Neural progenitor cell (in vitro differentiated cells): Measurements from ENCODE around the gene PAX5.

Experiments
- EZH2 ChIP-seq: fragments of 200-600 bp; sonication (generic); IDR thresholded peaks from 2 replicates; pipeline ENCODE4 v1.6.1; 2017; ENCODE audit warnings: antibody characterized with exemption, mild to moderate bottlenecking, moderate library complexity
- TF ChIP-seq, protein P1 (sequence below): fragments of 200-600 bp; sonication (generic); IDR thresholded peaks from 2 replicates; pipeline ENCODE4 v1.5.1; 2017; ENCODE audit warnings: antibody characterized with exemption, mild to moderate bottlenecking

DNA sequence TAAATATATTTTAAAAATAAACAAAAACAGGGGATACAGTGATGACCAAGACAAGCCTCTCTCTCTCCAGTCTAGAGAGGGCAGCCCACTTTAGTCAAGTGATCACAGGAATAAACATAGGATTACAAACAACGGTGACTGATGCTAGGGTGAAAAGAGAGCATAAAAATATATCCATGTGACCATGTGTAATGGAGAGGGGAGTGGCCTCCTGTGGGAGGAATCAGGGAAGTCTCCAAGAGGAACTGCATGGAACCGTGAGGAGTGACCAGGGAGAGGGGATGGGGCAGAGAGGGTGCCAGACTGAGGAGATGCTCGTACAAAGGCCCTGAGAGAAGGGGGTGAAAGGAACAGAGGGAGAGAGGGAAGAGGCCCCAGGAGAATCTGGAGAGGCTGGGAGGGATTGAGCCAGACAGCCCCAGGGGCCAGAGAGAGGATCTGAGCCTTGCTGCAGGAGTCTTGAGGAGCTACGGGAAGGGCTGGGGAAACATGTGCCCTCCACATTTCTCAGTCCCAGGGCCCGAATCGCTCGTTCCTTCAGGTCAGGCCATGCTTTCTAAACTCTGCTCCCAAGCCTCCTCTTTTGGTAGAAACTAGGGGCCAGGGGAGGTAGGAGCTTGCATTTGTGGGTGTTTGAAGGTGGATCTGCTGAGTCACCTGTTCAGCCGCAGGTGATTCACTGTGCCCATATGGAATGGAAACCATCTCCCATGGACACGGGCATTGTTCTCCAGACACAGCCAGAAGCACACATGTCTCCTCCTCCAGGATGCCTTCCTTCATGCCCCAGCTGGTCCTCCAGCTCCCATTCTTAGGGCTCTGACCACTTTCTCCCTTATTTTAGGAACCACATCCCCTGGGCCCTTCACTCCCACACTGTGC, 63.8 kb downstream of the PAX5 start:
- TF ChIP-seq, protein P1, sequence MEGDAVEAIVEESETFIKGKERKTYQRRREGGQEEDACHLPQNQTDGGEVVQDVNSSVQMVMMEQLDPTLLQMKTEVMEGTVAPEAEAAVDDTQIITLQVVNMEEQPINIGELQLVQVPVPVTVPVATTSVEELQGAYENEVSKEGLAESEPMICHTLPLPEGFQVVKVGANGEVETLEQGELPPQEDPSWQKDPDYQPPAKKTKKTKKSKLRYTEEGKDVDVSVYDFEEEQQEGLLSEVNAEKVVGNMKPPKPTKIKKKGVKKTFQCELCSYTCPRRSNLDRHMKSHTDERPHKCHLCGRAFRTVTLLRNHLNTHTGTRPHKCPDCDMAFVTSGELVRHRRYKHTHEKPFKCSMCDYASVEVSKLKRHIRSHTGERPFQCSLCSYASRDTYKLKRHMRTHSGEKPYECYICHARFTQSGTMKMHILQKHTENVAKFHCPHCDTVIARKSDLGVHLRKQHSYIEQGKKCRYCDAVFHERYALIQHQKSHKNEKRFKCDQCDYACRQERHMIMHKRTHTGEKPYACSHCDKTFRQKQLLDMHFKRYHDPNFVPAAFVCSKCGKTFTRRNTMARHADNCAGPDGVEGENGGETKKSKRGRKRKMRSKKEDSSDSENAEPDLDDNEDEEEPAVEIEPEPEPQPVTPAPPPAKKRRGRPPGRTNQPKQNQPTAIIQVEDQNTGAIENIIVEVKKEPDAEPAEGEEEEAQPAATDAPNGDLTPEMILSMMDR, result no peak
- no peak for TF ChIP-seq EZH2
